Fibroblast of skin of right biceps (primary cell): ENCODE measurements around the gene SMIM24.
A peak's percentile ranks its signal among the peaks of the same experiment; 100 is the strongest.
"Not testable (repeated sequence)": the region's sequence is repeated elsewhere in the genome, so short reads cannot be mapped to it uniquely, and the experiment has no call there.

ENCODE experiments used
- DNase-seq: peaks from one replicate; pipeline ENCODE4 v3.0.0-alpha.2; 2013

SMIM24 gene

GRCh38 chr19:3513229-3514140 lies 33.2 kb upstream of the SMIM24 start:
- no peak for DNase-seq

- no peak for DNase-seq
Observed at GRCh38 chr19:3512562-3513228, 32.4 kb upstream of the SMIM24 start.

- no peak for DNase-seq
Observed at GRCh38 chr19:3511506-3512251, 31.4 kb upstream of the SMIM24 start.

GRCh38 chr19:3510727-3511126 lies 30.4 kb upstream of the SMIM24 start:
- DNase-seq = no peak

- DNase-seq = peak; percentile 70
Observed at GRCh38 chr19:3509566-3509989, 29.3 kb upstream of the SMIM24 start.

GRCh38 chr19:3508771-3509535 lies 28.6 kb upstream of the SMIM24 start:
- peak; percentile 51 for DNase-seq

- DNase-seq = not testable (repeated sequence)
Observed at GRCh38 chr19:3508121-3508661, 27.9 kb upstream of the SMIM24 start.

- no peak for DNase-seq
Observed at GRCh38 chr19:3507371-3508120, 27.2 kb upstream of the SMIM24 start.

GRCh38 chr19:3506384-3507340 lies 26.3 kb upstream of the SMIM24 start:
- no peak for DNase-seq

- peak; percentile 99 for DNase-seq
Observed at GRCh38 chr19:3505598-3506383, 25.5 kb upstream of the SMIM24 start, which contains the start of gene FZR1. TSS of gene FZR1 (plus strand) at chr19:3506311. CDS start at chr19:3522990, 16,679 bp downstream.

GRCh38 chr19:3504735-3505134 lies 24.4 kb upstream of the SMIM24 start:
- no peak for DNase-seq

GRCh38 chr19:3503036-3503572 lies 22.8 kb upstream of the SMIM24 start:
- peak; percentile 24 for DNase-seq

- no peak for DNase-seq
Observed at GRCh38 chr19:3501780-3502179, 21.5 kb upstream of the SMIM24 start.

- peak; percentile 96 for DNase-seq
Observed at GRCh38 chr19:3500429-3501101, 20.2 kb upstream of the SMIM24 start, which contains the start of gene DOHH. TSS of gene DOHH (minus strand) at chr19:3500674. CDS start at chr19:3496814, 3,860 bp downstream.

GRCh38 chr19:3499738-3500428 lies 19.6 kb upstream of the SMIM24 start:
- DNase-seq = no peak

GRCh38 chr19:3497757-3498520 lies 17.6 kb upstream of the SMIM24 start:
- DNase-seq = no peak
